GM12892 (cell line): ENCODE data around the gene FSTL4.

ENCODE experiments used
- POLR2A ChIP-seq: IDR thresholded peaks from 2 replicates; pipeline ENCODE4 v1.6.1; 2011; ENCODE audit warnings: low read depth, low read length, control low read depth
- POLR2AphosphoS5 ChIP-seq: IDR thresholded peaks from 2 replicates; pipeline ENCODE4 v1.6.1; 2011; ENCODE audit warnings: low read depth, low read length, control low read depth

GRCh38 chr5:133266966-133267365 is 345.4 kb downstream of the FSTL4 start:
- TF ChIP-seq POLR2A, result no peak
- no peak for TF ChIP-seq POLR2AphosphoS5
